ENCODE results near the gene TXNDC15. TPM values are rescaled to one million over a fixed set of nuclear protein-coding genes. Genes with fewer than 3 reads are reported as not detected.
A peak's percentile ranks its signal among the peaks of the same experiment; 100 is the strongest.
"Not testable (repeated sequence)": the region's sequence is repeated elsewhere in the genome, so short reads cannot be mapped to it uniquely, and the experiment has no call there.

Gene TXNDC15
- total RNA-seq, 3 donors from 2014 or later: 39.5 to 47.4 (median 40.1) TPM

DNA sequence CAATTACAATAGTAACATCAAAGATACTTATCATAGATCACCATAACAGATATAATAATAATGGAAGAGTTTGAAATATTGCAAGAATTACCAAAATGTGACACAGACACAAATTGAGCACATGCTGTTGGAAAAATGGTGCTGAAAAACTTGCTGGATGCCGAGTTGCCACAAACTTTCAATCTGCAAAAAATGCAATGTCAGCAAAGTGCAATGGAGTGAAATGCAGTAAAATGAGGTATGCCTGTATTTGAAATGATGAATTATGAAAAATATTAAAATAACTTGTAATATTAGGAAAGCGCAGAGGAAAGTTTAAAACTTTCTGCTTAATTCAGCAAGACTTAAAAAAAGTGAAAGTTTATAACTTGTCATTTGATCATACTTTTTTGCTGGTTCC, 18.8 kb downstream of the TXNDC15 start:
- Mint-ChIP-seq H3K4me3 (no peak overlapping the region), H3K27me3 (ENCODE audit: low read depth) (no peaks in the 10 kb centered on the region), H3K36me3 (ENCODE audit: insufficient read depth) (peaks cover 20% of the 10 kb centered on the region), H3K9me3 (no peaks in the 10 kb centered on the region), H3K4me1 (ENCODE audit: low read depth) (peaks cover 2% of the 10 kb centered on the region)
- DNase-seq (no peak), ATAC-seq (no peak)

DNA sequence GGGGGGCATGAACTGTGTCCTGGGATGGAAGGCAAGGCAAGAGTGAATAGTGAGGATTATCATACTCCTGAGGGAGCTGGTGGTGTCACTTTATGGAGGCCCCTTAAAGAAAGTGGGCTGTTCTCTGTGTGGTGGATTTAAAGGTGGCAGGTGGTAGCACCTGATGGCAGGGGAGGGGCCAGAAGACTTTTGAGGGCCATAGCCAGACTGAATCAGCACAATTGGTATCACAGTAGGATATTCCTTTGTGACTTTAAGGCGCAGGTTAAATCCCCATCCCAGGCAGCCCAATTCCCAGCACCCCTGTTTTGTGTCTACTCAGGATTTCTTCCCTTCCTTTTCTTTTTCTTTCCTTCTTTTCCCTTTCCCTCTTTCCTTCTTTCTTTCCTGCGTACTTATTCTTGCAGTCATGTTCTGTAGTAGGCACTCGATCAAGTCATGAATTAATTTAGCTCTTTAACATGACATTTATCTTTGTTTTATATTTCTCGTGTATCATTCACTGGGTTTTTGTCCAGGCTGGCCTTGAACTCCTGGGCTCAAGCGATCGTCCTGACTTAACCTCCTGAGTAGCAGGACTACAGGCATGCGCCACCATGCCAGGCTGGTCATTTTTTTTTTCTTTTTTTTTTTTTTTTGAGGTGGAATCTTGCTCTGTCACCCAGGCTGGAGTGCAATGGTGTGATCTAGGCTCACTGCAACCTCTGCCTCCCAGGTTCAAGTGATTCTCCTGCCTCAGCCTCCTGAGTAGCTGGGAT, 19.8 kb downstream of the TXNDC15 start:
- peaks cover 15% of the 10 kb centered on the region for H3K36me3 Mint-ChIP-seq (ENCODE audit: insufficient read depth)
- H3K9me3 Mint-ChIP-seq: no peaks in the 10 kb centered on the region
- ATAC-seq (no peak), DNase-seq (no peak)
- no peak overlapping the region for H3K4me3 Mint-ChIP-seq
- no peaks in the 10 kb centered on the region for H3K27me3 Mint-ChIP-seq (ENCODE audit: low read depth)
- H3K4me1 Mint-ChIP-seq (ENCODE audit: low read depth): peaks cover 2% of the 10 kb centered on the region

DNA sequence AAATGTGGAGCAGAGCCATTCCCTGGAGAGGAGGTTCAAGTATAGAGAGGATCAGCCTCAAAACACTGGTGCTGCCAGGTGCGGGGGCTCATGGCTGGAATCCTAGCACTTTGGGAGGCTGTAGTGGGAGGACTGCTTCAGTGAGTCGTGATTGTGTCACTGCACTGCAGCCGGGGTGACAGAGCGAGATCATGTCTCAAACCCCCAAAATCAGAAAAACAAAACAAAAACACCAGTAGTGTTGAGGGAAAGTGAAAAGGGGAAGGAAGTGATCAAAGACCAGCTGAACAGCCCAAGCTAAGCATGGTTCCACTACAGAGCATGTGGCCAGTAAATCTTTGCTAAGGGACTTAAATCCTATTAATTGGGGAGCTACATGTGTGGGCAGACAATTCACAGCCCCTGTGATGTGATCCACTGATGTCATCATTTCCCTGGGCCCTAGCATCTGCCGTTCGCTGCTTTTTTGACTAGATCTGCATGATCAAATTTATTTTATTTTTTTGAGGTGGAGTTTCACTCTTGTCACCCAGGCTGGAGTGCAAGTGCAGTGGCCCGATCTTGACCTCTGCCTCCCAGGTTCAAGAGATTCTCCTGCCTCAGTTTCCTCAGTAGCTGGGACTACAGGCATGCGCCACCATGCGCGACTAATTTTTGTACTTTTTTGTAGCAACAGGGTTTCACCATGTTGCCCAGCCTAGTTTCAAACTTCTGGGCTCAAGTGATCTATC, 28.1 kb downstream of the TXNDC15 start:
- ATAC-seq (no peak), DNase-seq (no peak)
- Mint-ChIP-seq H3K4me3 (no peak overlapping the region), H3K36me3 (ENCODE audit: insufficient read depth) (peaks cover 3% of the 10 kb centered on the region), H3K9me3 (no peaks in the 10 kb centered on the region), H3K27me3 (ENCODE audit: low read depth) (no peaks in the 10 kb centered on the region), H3K4me1 (ENCODE audit: low read depth) (peaks cover 9% of the 10 kb centered on the region)

DNA sequence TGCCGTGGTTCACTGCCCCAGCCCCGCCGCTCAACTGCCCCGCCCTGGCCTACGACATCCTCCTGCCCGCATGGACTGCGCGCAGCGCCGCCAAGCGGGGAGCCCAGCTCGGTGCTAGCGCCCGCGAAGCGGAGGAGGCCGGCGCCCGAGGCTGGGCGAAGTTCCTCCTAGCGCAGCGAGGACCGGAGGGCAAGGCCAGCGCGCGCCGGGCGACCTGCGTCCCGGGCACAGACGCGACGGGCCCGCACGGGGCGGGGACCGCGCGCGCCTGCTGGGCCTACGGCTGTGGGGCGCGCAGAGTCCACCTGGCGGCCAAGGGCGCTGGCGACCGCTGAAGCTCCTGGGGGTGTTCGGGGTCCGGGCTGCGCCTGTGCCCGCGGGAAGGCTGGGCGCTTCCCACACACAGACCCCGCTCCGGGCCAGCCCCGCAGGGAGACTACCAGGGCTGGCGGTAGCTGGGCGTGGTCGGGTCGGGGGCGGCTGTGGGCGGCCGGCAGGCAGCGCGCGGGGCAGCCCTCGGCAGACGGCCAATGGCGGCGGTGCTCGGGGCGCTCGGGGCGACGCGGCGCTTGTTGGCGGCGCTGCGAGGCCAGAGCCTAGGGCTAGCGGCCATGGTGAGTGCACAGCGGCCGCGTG, 30.6 kb downstream of the TXNDC15 start, which contains the start of gene PCBD2:
TSS of gene PCBD2 (plus strand) at position 522 of the 636 bp plus-strand sequence. CDS start at position 531, 9 bp downstream.
- Mint-ChIP-seq H3K4me3 (peak within 1 kb of the TSS; percentile 93), H3K9me3 (no peaks in the 10 kb centered on the region), H3K4me1 (ENCODE audit: low read depth) (peaks cover 9% of the 10 kb centered on the region), H3K36me3 (ENCODE audit: insufficient read depth) (peaks cover 3% of the 10 kb centered on the region), H3K27me3 (ENCODE audit: low read depth) (no peaks in the 10 kb centered on the region)
- DNase-seq: peak; percentile 88
- ATAC-seq: peak; percentile 86 to 88

DNA sequence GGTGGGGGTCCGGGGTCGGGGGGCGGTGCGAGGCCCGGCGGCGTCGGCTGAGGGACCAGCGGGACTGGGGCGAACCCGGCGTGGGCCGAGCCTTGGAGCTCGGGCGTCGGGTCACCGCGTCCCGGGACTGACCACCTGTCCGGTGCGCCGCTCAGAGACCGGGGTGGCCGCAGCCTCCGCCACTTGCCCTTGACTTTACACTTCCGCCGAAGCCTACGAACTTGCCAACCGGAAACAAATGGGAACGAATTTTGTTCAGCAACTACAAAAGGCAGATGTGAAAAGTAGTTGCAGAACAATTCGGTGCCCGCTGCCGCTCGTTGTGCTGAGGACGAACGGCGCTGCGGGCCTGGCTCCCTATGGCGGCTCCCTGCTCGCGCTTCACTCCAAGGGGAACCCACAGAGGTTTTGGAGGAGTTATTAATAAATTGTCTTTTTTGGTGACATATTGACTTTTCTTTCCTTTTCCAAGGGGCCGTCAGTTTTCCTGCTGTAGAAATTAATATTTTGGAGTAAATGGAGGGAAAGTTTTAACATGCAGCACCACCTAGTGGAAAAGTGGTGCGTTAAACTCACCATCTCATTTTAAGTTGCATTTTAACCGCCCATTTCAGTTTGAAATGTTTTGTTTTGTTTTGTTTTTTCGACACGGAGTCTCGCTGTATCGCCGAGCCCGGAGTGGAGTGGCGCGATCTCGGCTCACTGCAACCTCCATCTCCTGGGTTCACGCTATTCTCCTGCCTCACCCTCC, 31.2 kb downstream of the TXNDC15 start:
- peak; percentile 39 for DNase-seq
- Mint-ChIP-seq H3K27me3 (ENCODE audit: low read depth) (no peaks in the 10 kb centered on the region), H3K4me3 (peak overlapping the region; percentile 93), H3K9me3 (no peaks in the 10 kb centered on the region), H3K36me3 (ENCODE audit: insufficient read depth) (no peaks in the 10 kb centered on the region), H3K4me1 (ENCODE audit: low read depth) (peaks cover 9% of the 10 kb centered on the region)
- peak; percentile 32 for ATAC-seq

DNA sequence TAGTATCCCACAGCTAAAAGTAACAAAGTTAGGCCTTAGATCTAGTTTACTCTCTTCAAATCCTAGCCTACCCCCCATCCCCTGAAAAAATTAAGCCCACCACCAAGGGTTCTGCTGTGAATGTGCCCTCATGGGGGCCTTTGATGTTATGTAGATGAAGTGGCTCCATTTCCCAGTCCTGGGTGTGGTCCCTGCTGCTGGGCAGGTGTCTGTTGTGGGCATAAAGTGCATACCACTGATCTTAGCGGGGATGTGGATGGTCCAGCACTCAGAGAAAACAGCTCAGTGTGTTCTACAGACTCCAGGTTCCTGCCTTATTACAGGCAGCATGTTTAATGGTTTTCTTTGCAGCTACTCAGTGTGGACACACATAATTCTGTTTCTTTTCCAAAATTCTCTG, 32.6 kb downstream of the TXNDC15 start:
- no peaks in the 10 kb centered on the region for H3K27me3 Mint-ChIP-seq (ENCODE audit: low read depth)
- H3K4me1 Mint-ChIP-seq (ENCODE audit: low read depth): peaks cover 8% of the 10 kb centered on the region
- peaks cover 5% of the 10 kb centered on the region for H3K36me3 Mint-ChIP-seq (ENCODE audit: insufficient read depth)
- peak overlapping the region; percentile 51 for H3K4me3 Mint-ChIP-seq
- no peaks in the 10 kb centered on the region for H3K9me3 Mint-ChIP-seq
- DNase-seq (no peak), ATAC-seq (no peak)

DNA sequence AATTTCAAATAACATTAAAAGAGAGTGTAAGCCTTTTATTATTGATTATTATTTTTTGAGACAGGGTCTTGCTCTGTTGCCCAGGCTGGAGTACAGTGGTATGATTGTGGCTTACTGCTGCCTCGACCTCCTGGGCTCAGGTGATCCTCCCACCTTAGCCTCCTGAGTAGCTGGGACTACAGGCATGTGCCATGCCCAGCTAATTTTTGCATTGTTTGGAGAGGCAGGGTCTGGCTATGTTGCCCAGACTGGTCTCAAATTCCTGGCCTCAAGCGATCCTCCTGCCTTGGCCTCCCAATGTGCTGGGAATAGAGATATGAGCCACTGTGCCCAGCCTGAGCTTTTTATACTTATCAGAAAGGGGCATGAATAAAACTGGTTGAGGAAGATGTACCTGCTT, 36.6 kb downstream of the TXNDC15 start:
- not testable (repeated sequence) for H3K27me3 Mint-ChIP-seq (ENCODE audit: low read depth); H3K9me3 Mint-ChIP-seq; DNase-seq; H3K36me3 Mint-ChIP-seq (ENCODE audit: insufficient read depth); ATAC-seq; H3K4me3 Mint-ChIP-seq; H3K4me1 Mint-ChIP-seq (ENCODE audit: low read depth)

DNA sequence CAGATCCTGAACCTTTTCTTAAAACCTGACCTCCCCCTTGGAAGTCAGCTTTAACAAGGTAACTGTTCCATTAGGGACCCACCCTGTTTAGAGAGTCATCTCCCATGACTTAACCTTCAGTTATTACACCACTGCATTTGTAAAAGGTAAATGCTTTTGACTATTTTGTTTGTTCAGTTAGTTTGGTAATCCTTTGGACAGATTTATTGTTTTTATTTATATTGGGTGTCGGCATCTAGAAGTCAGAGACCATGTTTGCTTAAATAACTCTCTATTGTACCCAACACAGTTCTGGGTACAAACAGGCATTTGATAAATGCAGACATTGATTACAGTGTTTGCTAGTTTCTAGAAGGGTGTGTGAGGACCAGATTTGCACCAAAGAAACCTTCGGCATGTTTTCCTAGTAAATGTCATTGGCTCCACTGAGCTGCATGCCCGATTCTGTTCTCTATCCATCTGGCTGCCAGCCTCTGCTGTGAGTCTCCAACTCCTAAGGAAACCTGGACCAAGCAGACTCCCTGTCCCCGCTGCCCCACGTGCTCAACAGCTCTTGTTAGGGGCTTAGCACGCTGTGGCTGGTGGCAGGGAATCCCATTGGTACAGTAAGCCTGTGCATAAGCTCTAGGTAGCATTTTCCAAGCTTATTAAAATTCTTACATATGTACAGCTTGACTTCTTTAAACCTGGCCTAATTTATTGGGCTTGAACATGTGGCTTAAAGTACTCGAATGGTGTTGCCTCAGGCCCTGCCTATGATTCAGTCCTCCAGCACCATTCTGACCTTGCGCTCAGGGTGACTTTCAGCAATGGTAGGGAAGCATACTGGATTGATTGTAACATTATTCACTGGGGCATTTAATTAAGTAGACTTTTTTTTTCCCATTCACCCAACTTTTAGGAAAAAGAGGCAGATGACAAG, 37.4 kb downstream of the TXNDC15 start:
- no peak overlapping the region for H3K4me3 Mint-ChIP-seq
- H3K4me1 Mint-ChIP-seq (ENCODE audit: low read depth): no peaks in the 10 kb centered on the region
- ATAC-seq (no peak), DNase-seq (no peak)
- peaks cover 9% of the 10 kb centered on the region for H3K36me3 Mint-ChIP-seq (ENCODE audit: insufficient read depth)
- H3K27me3 Mint-ChIP-seq (ENCODE audit: low read depth): no peaks in the 10 kb centered on the region
- no peaks in the 10 kb centered on the region for H3K9me3 Mint-ChIP-seq

DNA sequence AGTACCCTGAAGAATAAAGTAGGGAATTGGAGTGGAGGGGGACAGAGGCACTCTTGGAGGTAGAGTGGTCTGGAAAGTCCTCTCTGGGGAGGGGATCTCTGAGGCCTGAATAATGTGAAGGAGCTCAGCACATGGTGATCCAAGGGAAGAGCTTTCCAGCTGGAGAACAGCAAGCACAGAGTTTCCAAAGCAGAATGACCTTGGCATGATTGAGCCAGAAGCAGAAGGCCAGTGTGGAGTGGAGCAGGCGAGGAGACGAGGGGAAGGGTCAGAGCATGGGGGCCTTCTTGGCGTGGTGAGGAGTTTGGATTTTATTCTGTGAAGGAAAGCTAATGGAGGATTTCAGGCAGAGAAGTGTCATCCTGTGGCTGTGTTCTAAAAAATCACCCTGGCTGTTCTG, 39.1 kb downstream of the TXNDC15 start:
- Mint-ChIP-seq H3K9me3 (no peaks in the 10 kb centered on the region), H3K27me3 (ENCODE audit: low read depth) (no peaks in the 10 kb centered on the region), H3K4me3 (no peak overlapping the region), H3K4me1 (ENCODE audit: low read depth) (peaks cover 2% of the 10 kb centered on the region), H3K36me3 (ENCODE audit: insufficient read depth) (peaks cover 14% of the 10 kb centered on the region)
- ATAC-seq (no peak), DNase-seq (no peak)

DNA sequence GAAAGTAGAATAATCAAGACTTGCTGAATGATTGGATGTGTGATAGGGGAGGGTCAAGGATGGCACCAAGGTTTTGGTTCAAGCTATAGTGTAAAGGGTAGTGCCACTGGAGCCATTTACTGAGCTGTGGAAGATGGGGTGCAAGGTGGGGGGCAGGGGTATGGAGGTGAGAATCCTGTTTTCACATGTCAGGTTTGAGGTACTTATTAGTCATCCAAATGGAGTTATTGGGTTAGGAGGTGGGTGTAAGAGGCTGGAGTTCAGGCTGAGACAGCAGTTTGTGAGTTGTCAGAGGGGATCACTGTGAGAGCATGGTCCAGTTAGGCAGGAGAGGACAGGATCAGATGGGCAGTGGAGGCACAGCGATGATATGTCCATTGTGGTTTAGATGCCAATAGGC, 39.6 kb downstream of the TXNDC15 start:
- no peak for ATAC-seq
- peaks cover 5% of the 10 kb centered on the region for H3K4me1 Mint-ChIP-seq (ENCODE audit: low read depth)

DNA sequence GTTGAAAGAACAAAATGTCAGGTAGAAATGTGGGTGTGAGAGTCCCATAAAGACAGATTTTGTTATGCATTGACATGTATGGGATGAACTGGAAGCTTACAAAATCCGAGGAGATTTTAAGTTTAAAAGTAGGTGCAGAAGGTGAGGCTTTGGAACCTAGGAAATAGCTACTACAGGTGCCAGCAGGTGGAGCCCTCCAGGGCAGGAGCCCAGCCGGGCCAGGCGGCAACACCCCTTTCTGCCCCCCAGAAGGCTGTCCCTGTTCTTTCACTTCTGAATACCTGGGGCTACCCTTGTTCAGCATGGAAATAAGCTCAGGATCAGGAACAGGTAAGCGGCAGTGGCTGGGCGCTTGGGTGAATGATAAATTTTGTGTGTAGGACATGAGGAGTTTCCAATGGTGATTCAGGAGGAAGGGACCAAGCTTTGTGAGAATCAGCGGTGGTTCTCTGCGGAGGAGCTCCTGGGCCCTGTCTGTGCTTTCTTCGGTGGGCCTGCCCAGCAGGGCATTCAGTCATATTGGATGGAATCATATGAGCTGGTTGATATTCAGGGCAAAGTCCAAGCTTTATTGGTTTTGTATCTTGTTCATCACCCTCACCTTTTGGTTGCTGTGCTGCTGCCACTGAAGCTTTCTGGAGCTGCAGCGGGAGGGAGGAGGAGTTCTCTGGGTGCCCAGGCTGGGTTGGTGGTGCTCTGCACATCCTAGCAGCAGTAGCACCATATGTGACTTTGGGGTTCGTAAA, 43.1 kb downstream of the TXNDC15 start:
- ATAC-seq (no peak), DNase-seq (no peak)
- Mint-ChIP-seq H3K27me3 (ENCODE audit: low read depth) (no peaks in the 10 kb centered on the region), H3K36me3 (ENCODE audit: insufficient read depth) (peaks cover 25% of the 10 kb centered on the region), H3K4me1 (ENCODE audit: low read depth) (peaks cover 17% of the 10 kb centered on the region), H3K9me3 (no peaks in the 10 kb centered on the region), H3K4me3 (no peak overlapping the region)

More for the DNA sequence above, 39.6 kb downstream of the TXNDC15 start:
- Mint-ChIP-seq H3K9me3 (no peaks in the 10 kb centered on the region), H3K4me3 (no peak overlapping the region), H3K36me3 (ENCODE audit: insufficient read depth) (peaks cover 14% of the 10 kb centered on the region), H3K27me3 (ENCODE audit: low read depth) (no peaks in the 10 kb centered on the region)
- no peak for DNase-seq

DNA sequence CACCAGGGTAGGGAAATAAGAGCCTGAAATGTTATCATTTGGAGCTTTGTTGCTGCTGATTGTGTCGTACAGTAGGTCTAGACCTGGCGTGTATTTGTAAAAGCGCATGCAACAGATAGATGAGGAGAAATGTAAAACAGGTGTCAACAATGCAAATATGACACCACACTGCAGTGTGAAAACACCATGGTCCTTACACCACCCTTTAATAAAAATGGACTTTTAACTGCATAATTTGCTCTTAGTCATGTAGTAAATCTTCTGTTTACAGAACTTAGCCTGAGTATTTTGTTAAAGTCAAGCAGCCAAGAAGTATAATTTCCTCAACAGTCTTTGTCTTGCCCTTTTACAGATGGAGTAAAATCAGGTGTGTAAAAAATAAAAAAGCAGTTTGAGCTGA, 44.7 kb downstream of the TXNDC15 start:
- DNase-seq (no peak), ATAC-seq (no peak)
- H3K4me1 Mint-ChIP-seq (ENCODE audit: low read depth): peaks cover 17% of the 10 kb centered on the region
- no peak overlapping the region for H3K4me3 Mint-ChIP-seq
- no peaks in the 10 kb centered on the region for H3K9me3 Mint-ChIP-seq
- H3K27me3 Mint-ChIP-seq (ENCODE audit: low read depth): no peaks in the 10 kb centered on the region
- peaks cover 27% of the 10 kb centered on the region for H3K36me3 Mint-ChIP-seq (ENCODE audit: insufficient read depth)
